ENCODE results near the gene RABL3.
"Not testable (repeated sequence)": the region's sequence is repeated elsewhere in the genome, so short reads cannot be mapped to it uniquely, and the experiment has no call there.

The RABL3 gene

GRCh38 chr3:120743556-120744195 is 1.4 kb upstream of the RABL3 start:
- DNase-seq (ENCODE audit: low read depth), result peak; percentile 33

GRCh38 chr3:120742849-120743365 is 591 bp upstream of the RABL3 start:
- DNase-seq (ENCODE audit: low read depth), result peak; percentile 48

GRCh38 chr3:120741837-120742197 is 499 bp downstream of the RABL3 start:
- DNase-seq (ENCODE audit: low read depth), result peak; percentile 54

GRCh38 chr3:120741320-120741719 is 996 bp downstream of the RABL3 start:
- no peak for DNase-seq (ENCODE audit: low read depth)

- not testable (repeated sequence) for DNase-seq (ENCODE audit: low read depth)
Measured at GRCh38 chr3:120738006-120738405, 4.3 kb downstream of the RABL3 start.

GRCh38 chr3:120730576-120731542 is 11.5 kb downstream of the RABL3 start:
- DNase-seq (ENCODE audit: low read depth), result no peak

- peak; percentile 6 for DNase-seq (ENCODE audit: low read depth)
Measured at GRCh38 chr3:120726791-120727190, 15.5 kb downstream of the RABL3 start.

GRCh38 chr3:120719167-120719834 is 23.0 kb downstream of the RABL3 start:
- DNase-seq (ENCODE audit: low read depth), result not testable (repeated sequence)

- DNase-seq (ENCODE audit: low read depth), result no peak
Measured at GRCh38 chr3:120713262-120713661, 29.1 kb downstream of the RABL3 start.

GRCh38 chr3:120710369-120710768 is 31.9 kb downstream of the RABL3 start:
- DNase-seq (ENCODE audit: low read depth), result no peak

GRCh38 chr3:120708408-120708807 is 33.9 kb downstream of the RABL3 start:
- DNase-seq (ENCODE audit: low read depth), result no peak

- DNase-seq (ENCODE audit: low read depth), result no peak
Measured at GRCh38 chr3:120706950-120707349, 35.4 kb downstream of the RABL3 start.

GRCh38 chr3:120705884-120706582 is 36.3 kb downstream of the RABL3 start:
- DNase-seq (ENCODE audit: low read depth), result no peak

GRCh38 chr3:120699333-120699732 is 43.0 kb downstream of the RABL3 start:
- no peak for DNase-seq (ENCODE audit: low read depth)

GRCh38 chr3:120693439-120694171 is 48.7 kb downstream of the RABL3 start:
- peak; percentile 32 for DNase-seq (ENCODE audit: low read depth)

- DNase-seq (ENCODE audit: low read depth), result no peak
Measured at GRCh38 chr3:120689395-120689794, 52.9 kb downstream of the RABL3 start.

- DNase-seq (ENCODE audit: low read depth), result peak; percentile 32
Measured at GRCh38 chr3:120688121-120688520, 54.2 kb downstream of the RABL3 start.

GRCh38 chr3:120685411-120685810 is 56.9 kb downstream of the RABL3 start:
- no peak for DNase-seq (ENCODE audit: low read depth)

GRCh38 chr3:120684896-120685295 is 57.4 kb downstream of the RABL3 start:
- DNase-seq (ENCODE audit: low read depth), result no peak

- DNase-seq (ENCODE audit: low read depth), result no peak
Measured at GRCh38 chr3:120683671-120684301, 58.5 kb downstream of the RABL3 start.

GRCh38 chr3:120683213-120683612 is 59.1 kb downstream of the RABL3 start:
- no peak for DNase-seq (ENCODE audit: low read depth)
